H1 (cell line): ENCODE results near the gene MOB3B. TPM values are rescaled to one million over a fixed set of nuclear protein-coding genes. Genes with fewer than 3 reads are reported as not detected.

Source experiments
- CBX5 ChIP-seq: fragments of 300-800, 300-1000 bp; sonication (generic); IDR thresholded peaks from 2 replicates; pipeline ENCODE4 v1.7.1; 2016; ENCODE audit warnings: antibody characterized with exemption, low read length, low read depth
- CBX8 ChIP-seq: fragments of 300-800, 300-1000 bp; sonication (generic); IDR thresholded peaks from 2 replicates; pipeline ENCODE4 v1.7.1; 2016; ENCODE audit warnings: low read depth, low read length, borderline replicate concordance
- EGR1 ChIP-seq: IDR thresholded peaks from 2 replicates; pipeline ENCODE4 v1.6.1; 2011; ENCODE audit warnings: low read depth, low read length, borderline replicate concordance
- FOSL1 ChIP-seq: IDR thresholded peaks from 2 replicates; pipeline ENCODE4 v1.6.1; 2011; ENCODE audit warnings: mild to moderate bottlenecking, low read depth, low read length, moderate library complexity; ENCODE audit not compliant: insufficient read depth
- JUN ChIP-seq: IDR thresholded peaks from 2 replicates; pipeline ENCODE4 v1.6.1; 2011; ENCODE audit warnings: low read depth, mild to moderate bottlenecking, improper control_type of control experiment, low read length
- RBBP5 ChIP-seq: IDR thresholded peaks from 2 replicates; pipeline ENCODE4 v1.7.1; 2012; ENCODE audit warnings: low read depth, mild to moderate bottlenecking, inconsistent platforms, low read length, moderate library complexity, borderline replicate concordance
- SAP30 ChIP-seq: fragments of 300-600 bp; sonication (generic); IDR thresholded peaks from 2 replicates; pipeline ENCODE4 v1.7.1; 2012; ENCODE audit warnings: low read length, moderate library complexity, mild to moderate bottlenecking, inconsistent platforms; ENCODE audit not compliant: insufficient read depth, insufficient replicate concordance
- SIX5 ChIP-seq: IDR thresholded peaks from 2 replicates; pipeline ENCODE4 v1.6.1; 2011; ENCODE audit warnings: mild to moderate bottlenecking, low read depth, low read length
- SP1 ChIP-seq: IDR thresholded peaks from 2 replicates; pipeline ENCODE4 v1.6.1; 2011; ENCODE audit warnings: low read depth, low read length
- SP2 ChIP-seq: IDR thresholded peaks from 2 replicates; pipeline ENCODE4 v1.6.1; 2012; ENCODE audit warnings: mild to moderate bottlenecking, low read length, inconsistent platforms
- SP4 ChIP-seq: IDR thresholded peaks from 2 replicates; pipeline ENCODE4 v1.6.1; 2012; ENCODE audit warnings: low read length, inconsistent platforms
- TCF12 ChIP-seq: IDR thresholded peaks from 2 replicates; pipeline ENCODE4 v1.6.1; 2011; ENCODE audit warnings: low read depth, mild to moderate bottlenecking, low read length
- polyA plus RNA-seq, 7 experiments: library from polyadenylated mRNA; depleted of rRNA in 3 of 7; stranded (reverse) in 5 of 7; unstranded in 2 of 7; fragments of >200 nt in 5 of 7; fragments of 200-250 nt in 2 of 7; gene quantifications; 1 replicate in 5 of 7; 2 replicates in 1 of 7; 4 replicates in 1 of 7; pipeline versions ENCODE4 v1.2.1 to v1.2.3, GENCODE V29; 2011 to 2013; ENCODE audit warnings: missing spikeins in 2 of 7, mixed read lengths in 2 of 7
- total RNA-seq: library from RNA; stranded (reverse); fragmentation: NEBNext Ultra II Directional; extraction: Animal tissue kit (Norgen Biotek cat#: 25700); gene quantifications from 2 replicates; pipeline ENCODE4 v1.2.1, GENCODE V29; 2021
- TF ChIP-seq, protein P1 (sequence below): fragments of 300-600 bp; sonication (generic); IDR thresholded peaks from 2 replicates; pipeline ENCODE4 v1.7.1; 2012; ENCODE audit warnings: low read length, moderate library complexity, mild to moderate bottlenecking, inconsistent platforms; ENCODE audit not compliant: insufficient replicate concordance

Gene MOB3B
- total and polyA plus RNA-seq, 2 of the 8 experiments (the other 6 are each of a cell fraction or from before 2014, with no cell fraction given) = 12.7 to 16.1 TPM

DNA sequence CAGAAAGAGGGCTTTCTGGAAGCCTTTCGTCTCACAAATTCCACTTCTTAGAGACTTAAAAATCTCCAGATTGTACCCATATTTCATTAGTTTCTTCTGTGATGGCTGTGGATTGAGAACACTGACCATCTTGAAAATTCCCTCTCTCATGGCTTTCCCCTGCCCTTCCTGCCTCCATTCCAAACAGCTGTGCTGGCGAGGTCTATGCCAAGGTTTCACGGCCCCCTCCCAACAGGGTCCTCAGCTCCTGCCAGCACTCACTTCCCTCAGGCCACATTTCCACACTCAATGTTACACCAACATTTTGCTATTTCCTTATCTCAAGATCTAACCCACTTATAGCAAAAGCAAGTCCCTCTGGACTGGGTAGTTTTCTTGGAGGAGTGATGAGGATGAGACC is 192.4 kb downstream of the MOB3B start (continued):
- TF ChIP-seq, protein P1, sequence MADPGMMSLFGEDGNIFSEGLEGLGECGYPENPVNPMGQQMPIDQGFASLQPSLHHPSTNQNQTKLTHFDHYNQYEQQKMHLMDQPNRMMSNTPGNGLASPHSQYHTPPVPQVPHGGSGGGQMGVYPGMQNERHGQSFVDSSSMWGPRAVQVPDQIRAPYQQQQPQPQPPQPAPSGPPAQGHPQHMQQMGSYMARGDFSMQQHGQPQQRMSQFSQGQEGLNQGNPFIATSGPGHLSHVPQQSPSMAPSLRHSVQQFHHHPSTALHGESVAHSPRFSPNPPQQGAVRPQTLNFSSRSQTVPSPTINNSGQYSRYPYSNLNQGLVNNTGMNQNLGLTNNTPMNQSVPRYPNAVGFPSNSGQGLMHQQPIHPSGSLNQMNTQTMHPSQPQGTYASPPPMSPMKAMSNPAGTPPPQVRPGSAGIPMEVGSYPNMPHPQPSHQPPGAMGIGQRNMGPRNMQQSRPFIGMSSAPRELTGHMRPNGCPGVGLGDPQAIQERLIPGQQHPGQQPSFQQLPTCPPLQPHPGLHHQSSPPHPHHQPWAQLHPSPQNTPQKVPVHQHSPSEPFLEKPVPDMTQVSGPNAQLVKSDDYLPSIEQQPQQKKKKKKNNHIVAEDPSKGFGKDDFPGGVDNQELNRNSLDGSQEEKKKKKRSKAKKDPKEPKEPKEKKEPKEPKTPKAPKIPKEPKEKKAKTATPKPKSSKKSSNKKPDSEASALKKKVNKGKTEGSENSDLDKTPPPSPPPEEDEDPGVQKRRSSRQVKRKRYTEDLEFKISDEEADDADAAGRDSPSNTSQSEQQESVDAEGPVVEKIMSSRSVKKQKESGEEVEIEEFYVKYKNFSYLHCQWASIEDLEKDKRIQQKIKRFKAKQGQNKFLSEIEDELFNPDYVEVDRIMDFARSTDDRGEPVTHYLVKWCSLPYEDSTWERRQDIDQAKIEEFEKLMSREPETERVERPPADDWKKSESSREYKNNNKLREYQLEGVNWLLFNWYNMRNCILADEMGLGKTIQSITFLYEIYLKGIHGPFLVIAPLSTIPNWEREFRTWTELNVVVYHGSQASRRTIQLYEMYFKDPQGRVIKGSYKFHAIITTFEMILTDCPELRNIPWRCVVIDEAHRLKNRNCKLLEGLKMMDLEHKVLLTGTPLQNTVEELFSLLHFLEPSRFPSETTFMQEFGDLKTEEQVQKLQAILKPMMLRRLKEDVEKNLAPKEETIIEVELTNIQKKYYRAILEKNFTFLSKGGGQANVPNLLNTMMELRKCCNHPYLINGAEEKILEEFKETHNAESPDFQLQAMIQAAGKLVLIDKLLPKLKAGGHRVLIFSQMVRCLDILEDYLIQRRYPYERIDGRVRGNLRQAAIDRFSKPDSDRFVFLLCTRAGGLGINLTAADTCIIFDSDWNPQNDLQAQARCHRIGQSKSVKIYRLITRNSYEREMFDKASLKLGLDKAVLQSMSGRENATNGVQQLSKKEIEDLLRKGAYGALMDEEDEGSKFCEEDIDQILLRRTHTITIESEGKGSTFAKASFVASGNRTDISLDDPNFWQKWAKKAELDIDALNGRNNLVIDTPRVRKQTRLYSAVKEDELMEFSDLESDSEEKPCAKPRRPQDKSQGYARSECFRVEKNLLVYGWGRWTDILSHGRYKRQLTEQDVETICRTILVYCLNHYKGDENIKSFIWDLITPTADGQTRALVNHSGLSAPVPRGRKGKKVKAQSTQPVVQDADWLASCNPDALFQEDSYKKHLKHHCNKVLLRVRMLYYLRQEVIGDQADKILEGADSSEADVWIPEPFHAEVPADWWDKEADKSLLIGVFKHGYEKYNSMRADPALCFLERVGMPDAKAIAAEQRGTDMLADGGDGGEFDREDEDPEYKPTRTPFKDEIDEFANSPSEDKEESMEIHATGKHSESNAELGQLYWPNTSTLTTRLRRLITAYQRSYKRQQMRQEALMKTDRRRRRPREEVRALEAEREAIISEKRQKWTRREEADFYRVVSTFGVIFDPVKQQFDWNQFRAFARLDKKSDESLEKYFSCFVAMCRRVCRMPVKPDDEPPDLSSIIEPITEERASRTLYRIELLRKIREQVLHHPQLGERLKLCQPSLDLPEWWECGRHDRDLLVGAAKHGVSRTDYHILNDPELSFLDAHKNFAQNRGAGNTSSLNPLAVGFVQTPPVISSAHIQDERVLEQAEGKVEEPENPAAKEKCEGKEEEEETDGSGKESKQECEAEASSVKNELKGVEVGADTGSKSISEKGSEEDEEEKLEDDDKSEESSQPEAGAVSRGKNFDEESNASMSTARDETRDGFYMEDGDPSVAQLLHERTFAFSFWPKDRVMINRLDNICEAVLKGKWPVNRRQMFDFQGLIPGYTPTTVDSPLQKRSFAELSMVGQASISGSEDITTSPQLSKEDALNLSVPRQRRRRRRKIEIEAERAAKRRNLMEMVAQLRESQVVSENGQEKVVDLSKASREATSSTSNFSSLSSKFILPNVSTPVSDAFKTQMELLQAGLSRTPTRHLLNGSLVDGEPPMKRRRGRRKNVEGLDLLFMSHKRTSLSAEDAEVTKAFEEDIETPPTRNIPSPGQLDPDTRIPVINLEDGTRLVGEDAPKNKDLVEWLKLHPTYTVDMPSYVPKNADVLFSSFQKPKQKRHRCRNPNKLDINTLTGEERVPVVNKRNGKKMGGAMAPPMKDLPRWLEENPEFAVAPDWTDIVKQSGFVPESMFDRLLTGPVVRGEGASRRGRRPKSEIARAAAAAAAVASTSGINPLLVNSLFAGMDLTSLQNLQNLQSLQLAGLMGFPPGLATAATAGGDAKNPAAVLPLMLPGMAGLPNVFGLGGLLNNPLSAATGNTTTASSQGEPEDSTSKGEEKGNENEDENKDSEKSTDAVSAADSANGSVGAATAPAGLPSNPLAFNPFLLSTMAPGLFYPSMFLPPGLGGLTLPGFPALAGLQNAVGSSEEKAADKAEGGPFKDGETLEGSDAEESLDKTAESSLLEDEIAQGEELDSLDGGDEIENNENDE = no peak
- TF ChIP-seq RBBP5 = no peak
- no peak for TF ChIP-seq CBX5
- TF ChIP-seq SAP30 = no peak
- no peak for TF ChIP-seq EGR1
- no peak for TF ChIP-seq CBX8
- no peak for TF ChIP-seq TCF12
- no peak for TF ChIP-seq FOSL1
- TF ChIP-seq SP1 = no peak
- no peak for TF ChIP-seq SP2
- TF ChIP-seq SP4 = no peak
- TF ChIP-seq SIX5 = no peak
- no peak for TF ChIP-seq JUN
